ENCODE data around the gene RASA3. TPM values are rescaled to one million over a fixed set of nuclear protein-coding genes. Genes with fewer than 3 reads are reported as not detected.
A peak's percentile ranks its signal among the peaks of the same experiment; 100 is the strongest.

RASA3 gene
- total RNA-seq, 1 experiment from 2014 or later: 9.1 TPM

DNA sequence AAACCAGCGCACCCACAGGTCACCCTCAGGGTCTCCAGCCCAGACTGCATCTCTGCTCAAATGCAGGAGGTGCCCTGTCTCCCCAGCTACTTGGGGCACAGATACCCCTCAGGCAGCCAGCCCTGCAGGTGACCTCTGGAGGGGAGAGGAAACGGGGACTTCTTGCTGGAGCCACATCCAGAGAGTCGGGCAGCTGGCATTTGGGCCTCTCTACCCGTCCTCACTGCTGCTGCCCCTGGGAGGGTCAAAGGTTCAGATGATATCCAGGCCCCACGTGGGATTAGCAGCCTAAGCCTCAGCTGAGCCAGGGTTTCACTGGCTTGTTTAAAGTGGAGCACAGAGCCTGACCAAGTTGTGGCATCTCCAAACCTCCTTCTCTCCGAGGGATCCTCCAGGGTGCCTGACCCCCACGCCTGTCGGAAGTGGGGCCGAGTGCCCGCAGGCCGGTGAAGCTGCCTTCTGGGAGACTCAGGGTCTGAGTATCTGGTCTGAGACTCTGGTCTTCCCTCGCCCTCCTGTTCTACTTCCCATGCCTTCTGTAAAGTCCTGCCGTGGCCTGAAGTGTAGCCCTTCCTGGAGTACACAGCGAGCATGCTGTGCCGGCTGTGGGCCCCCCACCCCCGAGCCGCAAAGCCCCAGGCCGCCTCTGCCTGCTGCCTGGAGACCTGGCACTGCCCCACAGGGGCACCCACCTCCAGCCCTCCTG lies 2.1 kb downstream of the RASA3 start:
- Histone ChIP-seq H3F3A (ENCODE audit: low read length, unreplicated experiment) (peaks cover 4% of the 10 kb centered on the region), H4K20me1 (ENCODE audit: low read length) (no peaks in the 10 kb centered on the region), H3K36me3 (ENCODE audit: low read depth, low read length) (no peaks in the 10 kb centered on the region), H3K4me1 (ENCODE audit: insufficient read depth, low read length) (peaks cover 22% of the 10 kb centered on the region), H3K9ac (ENCODE audit: low read length) (peak overlapping the region; percentile 66), H3K27me3 (ENCODE audit: low read length) (no peaks in the 10 kb centered on the region), H3K79me2 (ENCODE audit: low read length) (peaks cover 62% of the 10 kb centered on the region), H3K27ac (ENCODE audit: low read length) (peak overlapping the region; percentile 80), H3K4me2 (ENCODE audit: low read length) (peak overlapping the region; percentile 87), H3K4me3 (ENCODE audit: low read length) (peak overlapping the region; percentile 69), H3K9me2 (replicated peaks; ENCODE audit: low read length) (no peaks in the 10 kb centered on the region), H3K9me3 (ENCODE audit: low read length) (no peaks in the 10 kb centered on the region), H2AFZ (ENCODE audit: low read length) (peak overlapping the region; percentile 56; the same call in 1 of the 2 replicates)
- no peak for TF ChIP-seq EZH2 (IDR thresholded peaks at IDR 0.05; ENCODE audit: low read length, unreplicated experiment)
- no peak for TF ChIP-seq EZH2phosphoT487 (IDR thresholded peaks at IDR 0.05; ENCODE audit: borderline replicate concordance, low read length)
- TF ChIP-seq, protein P1, sequence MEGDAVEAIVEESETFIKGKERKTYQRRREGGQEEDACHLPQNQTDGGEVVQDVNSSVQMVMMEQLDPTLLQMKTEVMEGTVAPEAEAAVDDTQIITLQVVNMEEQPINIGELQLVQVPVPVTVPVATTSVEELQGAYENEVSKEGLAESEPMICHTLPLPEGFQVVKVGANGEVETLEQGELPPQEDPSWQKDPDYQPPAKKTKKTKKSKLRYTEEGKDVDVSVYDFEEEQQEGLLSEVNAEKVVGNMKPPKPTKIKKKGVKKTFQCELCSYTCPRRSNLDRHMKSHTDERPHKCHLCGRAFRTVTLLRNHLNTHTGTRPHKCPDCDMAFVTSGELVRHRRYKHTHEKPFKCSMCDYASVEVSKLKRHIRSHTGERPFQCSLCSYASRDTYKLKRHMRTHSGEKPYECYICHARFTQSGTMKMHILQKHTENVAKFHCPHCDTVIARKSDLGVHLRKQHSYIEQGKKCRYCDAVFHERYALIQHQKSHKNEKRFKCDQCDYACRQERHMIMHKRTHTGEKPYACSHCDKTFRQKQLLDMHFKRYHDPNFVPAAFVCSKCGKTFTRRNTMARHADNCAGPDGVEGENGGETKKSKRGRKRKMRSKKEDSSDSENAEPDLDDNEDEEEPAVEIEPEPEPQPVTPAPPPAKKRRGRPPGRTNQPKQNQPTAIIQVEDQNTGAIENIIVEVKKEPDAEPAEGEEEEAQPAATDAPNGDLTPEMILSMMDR (conservative IDR thresholded peaks at IDR 0.05; ENCODE audit: low read depth, low read length): no peak
- ATAC-seq (no peak), DNase-seq (no peak)
- CTCF ChIA-PET: no interaction called here
- intact Hi-C loops (cut with micrococcal nuclease): no loop called here
- no TSS peak for BruUV-seq (replicated peaks)
- POLR2A ChIA-PET (ENCODE audit: unreplicated experiment): no interaction called here

GRCh38 chr13:114129649-114130062 lies 2.8 kb downstream of the RASA3 start:
- no peak for DNase-seq
- Histone ChIP-seq H3K4me2 (ENCODE audit: low read length) (peak overlapping the region; percentile 87), H3K27ac (ENCODE audit: low read length) (peak overlapping the region; percentile 80), H3K9ac (ENCODE audit: low read length) (peak overlapping the region; percentile 36), H3K79me2 (ENCODE audit: low read length) (peaks cover 67% of the 10 kb centered on the region), H3F3A (ENCODE audit: low read length, unreplicated experiment) (peaks cover 4% of the 10 kb centered on the region), H3K36me3 (ENCODE audit: low read depth, low read length) (no peaks in the 10 kb centered on the region), H3K9me2 (replicated peaks; ENCODE audit: low read length) (no peaks in the 10 kb centered on the region), H4K20me1 (ENCODE audit: low read length) (no peaks in the 10 kb centered on the region), H2AFZ (ENCODE audit: low read length) (no peak overlapping the region), H3K4me1 (ENCODE audit: insufficient read depth, low read length) (peaks cover 22% of the 10 kb centered on the region), H3K9me3 (ENCODE audit: low read length) (no peaks in the 10 kb centered on the region), H3K27me3 (ENCODE audit: low read length) (no peaks in the 10 kb centered on the region), H3K4me3 (ENCODE audit: low read length) (peak overlapping the region; percentile 69; the same call in 1 of the 2 replicates)
- TF ChIP-seq, protein P1 (conservative IDR thresholded peaks at IDR 0.05; ENCODE audit: low read depth, low read length): no peak
- TF ChIP-seq EZH2phosphoT487 (IDR thresholded peaks at IDR 0.05; ENCODE audit: borderline replicate concordance, low read length) (no peak), EZH2 (IDR thresholded peaks at IDR 0.05; ENCODE audit: low read length, unreplicated experiment) (no peak)
- no peak for ATAC-seq
- intact Hi-C loops (cut with micrococcal nuclease): no loop called here
- CTCF ChIA-PET: no interaction called here
- no TSS peak for BruUV-seq (replicated peaks)
- POLR2A ChIA-PET (ENCODE audit: unreplicated experiment): no interaction called here
